Esophagus muscularis mucosa (tissue), 4 donors: Measurements from ENCODE around the gene STS. TPM values are rescaled to one million over a fixed set of nuclear protein-coding genes. Genes with fewer than 3 reads are reported as not detected.

Experiments
- DNase-seq: peaks from one replicate; pipeline ENCODE4 v3.0.0-alpha.2; 2017; ENCODE audit errors: extremely low spot score
- H3K27ac ChIP-seq, 4 donors: fragments of 200-600 bp; sonication (generic); replicated peaks in 1 of 4; 1 replicate in 3 of 4; 2 replicates in 1 of 4; pipeline ENCODE4 v1.5.1; 2016 to 2019; ENCODE audit warnings: mild to moderate bottlenecking in 1 of 4
- H3K27me3 ChIP-seq, 4 donors: fragments of 200-600 bp; sonication (generic); one replicate each; pipeline versions ENCODE4 v1.5.1 to v1.6.0; 2016 to 2019
- H3K36me3 ChIP-seq, 4 donors: fragments of 200-600 bp; sonication (generic); one replicate each; pipeline ENCODE4 v1.5.1; 2016 to 2019
- H3K4me1 ChIP-seq, 4 donors: fragments of 200-600 bp; sonication (generic); one replicate each; pipeline ENCODE4 v1.5.1; 2016 to 2019
- H3K4me3 ChIP-seq, 4 donors: fragments of 200-600 bp; sonication (generic); 1 replicate in 2 of 4; 2 replicates in 2 of 4; pipeline ENCODE4 v1.5.1; 2016 to 2019; ENCODE audit warnings: mild to moderate bottlenecking in 4 of 4, moderate library complexity in 1 of 4
- H3K9me3 ChIP-seq, 4 donors: fragments of 200-600 bp; sonication (generic); 1 replicate in 3 of 4; 2 replicates in 1 of 4; pipeline ENCODE4 v1.5.1; 2016 to 2019
- EP300 ChIP-seq: sonication (generic); formaldehyde crosslinking; IDR thresholded peaks from one replicate; pipeline ENCODE4 v1.6.1; 2017; ENCODE audit warnings: antibody characterized with exemption
- POLR2A ChIP-seq: fragments of 450-650 bp; IDR thresholded peaks from one replicate; pipeline ENCODE4 v1.6.1; 2017; ENCODE audit warnings: antibody characterized with exemption, moderate library complexity, mild to moderate bottlenecking, low read depth
- POLR2AphosphoS5 ChIP-seq, 2 donors: sonication (generic); formaldehyde crosslinking; IDR thresholded peaks; one replicate each; pipeline ENCODE4 v1.6.1; 2017; ENCODE audit warnings: antibody characterized with exemption in 2 of 2
- WGBS: methylation state at CpG from one replicate; pipeline ENCODE4 v1.1.5; 2018; 5-methylcytosine and 5-hydroxymethylcytosine counted together
- intact Hi-C: fragments of 100-400 bp; cut with DNase I; formaldehyde crosslinking; loops from one replicate; pipeline ENCODE4 v1.15.1; 2023
- total RNA-seq, 4 donors: library from RNA; depleted of rRNA; stranded (reverse); fragments of >200 nt; gene quantifications; one replicate each; pipeline versions ENCODE4 v1.1.0 to v1.2.1, GENCODE V29; 2016
- TF ChIP-seq, protein P1 (sequence below), 3 experiments: fragments of 200-600 bp in 2 of 3; fragments of 450-650 bp in 1 of 3; sonication (generic) in 2 of 3; IDR thresholded peaks; one replicate each; pipeline ENCODE4 v1.5.1; 2017 to 2019; ENCODE audit warnings: antibody characterized with exemption in 3 of 3, mild to moderate bottlenecking in 2 of 3, moderate library complexity in 1 of 3

The STS gene
- total RNA-seq, 4 donors from 2014 or later = 4.6 to 7.9 (median 5.5) TPM

DNA sequence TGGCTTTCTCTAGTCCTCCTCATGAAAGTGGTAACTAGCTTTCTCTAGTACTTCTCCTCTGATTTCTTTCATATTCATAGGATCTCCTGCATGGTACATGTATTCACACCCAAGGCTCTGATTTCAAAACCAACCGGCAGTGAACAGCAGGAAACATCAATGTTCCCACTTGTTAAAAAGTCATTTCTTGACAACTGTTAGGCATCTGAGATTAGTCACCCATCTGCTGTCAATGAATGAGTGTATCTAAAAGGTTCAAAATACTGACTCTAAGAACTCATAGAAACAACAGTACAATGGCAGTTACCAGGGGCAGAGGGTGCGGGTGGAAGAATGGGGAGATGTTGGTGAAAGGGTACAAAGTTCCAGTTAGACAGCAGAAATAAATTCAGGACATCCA, 31.9 kb downstream of the STS start:
- no peaks in the 10 kb centered on the region for H3K36me3 ChIP-seq
- WGBS = 93% methylated on average over 2 of the region's 2 CpGs
- H3K27me3 ChIP-seq = no peaks in the 10 kb centered on the region
- H3K9me3 ChIP-seq = no peaks in the 10 kb centered on the region
- H3K4me1 ChIP-seq = no peaks in the 10 kb centered on the region
- H3K27ac ChIP-seq = no peak overlapping the region
- no peak for TF ChIP-seq EP300
- no peak for TF ChIP-seq POLR2AphosphoS5 (IDR thresholded peaks at IDR 0.05)
- no peak for TF ChIP-seq POLR2A
- TF ChIP-seq, protein P1, sequence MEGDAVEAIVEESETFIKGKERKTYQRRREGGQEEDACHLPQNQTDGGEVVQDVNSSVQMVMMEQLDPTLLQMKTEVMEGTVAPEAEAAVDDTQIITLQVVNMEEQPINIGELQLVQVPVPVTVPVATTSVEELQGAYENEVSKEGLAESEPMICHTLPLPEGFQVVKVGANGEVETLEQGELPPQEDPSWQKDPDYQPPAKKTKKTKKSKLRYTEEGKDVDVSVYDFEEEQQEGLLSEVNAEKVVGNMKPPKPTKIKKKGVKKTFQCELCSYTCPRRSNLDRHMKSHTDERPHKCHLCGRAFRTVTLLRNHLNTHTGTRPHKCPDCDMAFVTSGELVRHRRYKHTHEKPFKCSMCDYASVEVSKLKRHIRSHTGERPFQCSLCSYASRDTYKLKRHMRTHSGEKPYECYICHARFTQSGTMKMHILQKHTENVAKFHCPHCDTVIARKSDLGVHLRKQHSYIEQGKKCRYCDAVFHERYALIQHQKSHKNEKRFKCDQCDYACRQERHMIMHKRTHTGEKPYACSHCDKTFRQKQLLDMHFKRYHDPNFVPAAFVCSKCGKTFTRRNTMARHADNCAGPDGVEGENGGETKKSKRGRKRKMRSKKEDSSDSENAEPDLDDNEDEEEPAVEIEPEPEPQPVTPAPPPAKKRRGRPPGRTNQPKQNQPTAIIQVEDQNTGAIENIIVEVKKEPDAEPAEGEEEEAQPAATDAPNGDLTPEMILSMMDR (IDR thresholded peaks at IDR 0.05) = no peak
- no peak overlapping the region for H3K4me3 ChIP-seq
- intact Hi-C loops = no loop called here
- DNase-seq = no peak

- H3K4me3 ChIP-seq = no peak overlapping the region
- intact Hi-C loops = no loop called here
- no peak for TF ChIP-seq EP300
- TF ChIP-seq, protein P1 (IDR thresholded peaks at IDR 0.05) = no peak
- TF ChIP-seq POLR2AphosphoS5 (IDR thresholded peaks at IDR 0.05) = no peak
- TF ChIP-seq POLR2A = no peak
- H3K36me3 ChIP-seq = no peaks in the 10 kb centered on the region
- DNase-seq = no peak
- no peaks in the 10 kb centered on the region for H3K9me3 ChIP-seq
- WGBS = 60% methylated on average over 3 of the region's 3 CpGs
- H3K27me3 ChIP-seq = no peaks in the 10 kb centered on the region
- H3K27ac ChIP-seq = no peak overlapping the region
- H3K4me1 ChIP-seq = no peaks in the 10 kb centered on the region
Observed at GRCh38 chrX:7184816-7185215, 37.3 kb downstream of the STS start.

DNA sequence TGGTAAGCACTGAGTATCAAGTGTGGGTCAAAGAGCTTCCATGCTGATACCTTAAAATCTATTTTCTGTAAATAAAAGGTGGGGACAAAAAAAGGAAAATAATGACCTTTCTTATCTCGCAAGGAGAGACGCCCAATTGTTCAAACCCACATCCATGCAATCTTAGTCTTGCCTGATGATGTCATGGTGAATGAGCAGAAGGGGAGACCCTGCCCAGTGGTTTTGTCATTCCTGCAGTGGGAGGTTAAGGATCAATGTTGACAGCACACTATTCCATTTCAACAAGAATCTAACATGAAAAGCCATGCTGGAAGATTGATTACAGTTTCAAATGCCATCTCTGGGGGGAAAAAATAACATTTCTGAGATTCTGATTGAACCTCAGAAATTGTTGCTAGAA, 41.2 kb downstream of the STS start:
- intact Hi-C loops = no loop called here
- 93% methylated on average over 2 of the region's 2 CpGs for WGBS
- no peak overlapping the region for H3K27ac ChIP-seq
- no peaks in the 10 kb centered on the region for H3K9me3 ChIP-seq
- H3K36me3 ChIP-seq = no peaks in the 10 kb centered on the region
- no peaks in the 10 kb centered on the region for H3K4me1 ChIP-seq
- H3K27me3 ChIP-seq = no peaks in the 10 kb centered on the region
- H3K4me3 ChIP-seq = no peak overlapping the region
- TF ChIP-seq POLR2A (no peak), POLR2AphosphoS5 (IDR thresholded peaks at IDR 0.05) (no peak), EP300 (no peak)
- TF ChIP-seq, protein P1 (IDR thresholded peaks at IDR 0.05) = no peak
- no peak for DNase-seq

DNA sequence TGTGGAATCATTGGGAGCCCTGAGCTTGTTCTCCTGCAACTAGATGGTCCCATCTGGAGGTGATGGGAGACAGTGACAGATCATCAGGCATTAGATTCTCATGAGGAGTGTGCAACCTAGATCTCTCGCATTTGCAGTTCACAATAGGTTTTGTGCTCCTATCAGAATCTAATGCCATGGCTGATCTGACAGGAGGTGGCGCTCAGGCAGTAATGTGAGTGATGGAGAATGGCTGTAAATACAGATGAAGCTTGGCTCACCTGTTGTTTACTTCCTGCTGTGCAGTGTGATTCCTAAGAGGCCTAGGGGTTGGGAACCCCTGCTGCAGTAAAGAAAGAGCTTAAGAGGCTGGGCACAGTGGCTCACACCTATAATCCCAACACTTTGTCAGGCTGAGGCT, 42.6 kb downstream of the STS start:
- no peaks in the 10 kb centered on the region for H3K27me3 ChIP-seq
- H3K4me1 ChIP-seq = no peaks in the 10 kb centered on the region
- no peaks in the 10 kb centered on the region for H3K9me3 ChIP-seq
- H3K4me3 ChIP-seq = no peak overlapping the region
- intact Hi-C loops = no loop called here
- H3K27ac ChIP-seq = no peak overlapping the region
- no peak for DNase-seq
- no peaks in the 10 kb centered on the region for H3K36me3 ChIP-seq
- 97% methylated on average over 2 of the region's 2 CpGs for WGBS
- TF ChIP-seq EP300 = no peak
- TF ChIP-seq, protein P1 (IDR thresholded peaks at IDR 0.05) = no peak
- no peak for TF ChIP-seq POLR2A
- no peak for TF ChIP-seq POLR2AphosphoS5 (IDR thresholded peaks at IDR 0.05)

GRCh38 chrX:7191681-7192110, 44.2 kb downstream of the STS start:
- DNase-seq = no peak
- intact Hi-C loops = no loop called here
- no peak for TF ChIP-seq POLR2AphosphoS5 (IDR thresholded peaks at IDR 0.05)
- no peak for TF ChIP-seq EP300
- TF ChIP-seq, protein P1 (IDR thresholded peaks at IDR 0.05) = no peak
- no peak overlapping the region for H3K27ac ChIP-seq
- H3K27me3 ChIP-seq = no peaks in the 10 kb centered on the region
- no peaks in the 10 kb centered on the region for H3K36me3 ChIP-seq
- H3K4me1 ChIP-seq = no peaks in the 10 kb centered on the region
- no peaks in the 10 kb centered on the region for H3K9me3 ChIP-seq
- H3K4me3 ChIP-seq = no peak overlapping the region
- WGBS = 100% methylated on average over 1 of the region's 2 CpGs
